Right kidney (tissue), 1 donor: ENCODE measurements around the gene CIRBP.
"Not testable (repeated sequence)": the region's sequence is repeated elsewhere in the genome, so short reads cannot be mapped to it uniquely, and the experiment has no call there.

Source experiments
- DNase-seq: peaks from one replicate; pipeline ENCODE4 v3.0.0-alpha.2; 2016

CIRBP gene

GRCh38 chr19:1309977-1310852 is 41.1 kb downstream of the CIRBP start:
- no peak for DNase-seq

- no peak for DNase-seq
Observed at GRCh38 chr19:1310853-1311180, 41.7 kb downstream of the CIRBP start.

- no peak for DNase-seq
Observed at GRCh38 chr19:1311543-1312091, 42.5 kb downstream of the CIRBP start.

- DNase-seq = no peak
Observed at GRCh38 chr19:1312767-1313694, 43.9 kb downstream of the CIRBP start.

- no peak for DNase-seq
Observed at GRCh38 chr19:1313695-1314613, 44.8 kb downstream of the CIRBP start.

- no peak for DNase-seq
Observed at GRCh38 chr19:1315470-1316166, 46.5 kb downstream of the CIRBP start.

- no peak for DNase-seq
Observed at GRCh38 chr19:1316466-1316865, 47.3 kb downstream of the CIRBP start.

GRCh38 chr19:1317274-1318003 is 48.3 kb downstream of the CIRBP start:
- DNase-seq = no peak

- no peak for DNase-seq
Observed at GRCh38 chr19:1318678-1319471, 49.7 kb downstream of the CIRBP start.

GRCh38 chr19:1320282-1320650 is 51.1 kb downstream of the CIRBP start:
- DNase-seq = not testable (repeated sequence)

GRCh38 chr19:1321539-1321938 is 52.4 kb downstream of the CIRBP start:
- no peak for DNase-seq

GRCh38 chr19:1322198-1322981 is 53.3 kb downstream of the CIRBP start:
- DNase-seq = no peak

- no peak for DNase-seq
Observed at GRCh38 chr19:1324249-1324805, 55.2 kb downstream of the CIRBP start.
